Stimulated activated naive B cell treated with anti-CD40 and anti-IgM and Interleukin-4, amounts not matched to agents 10 μg/mL and 1 μg/mL and 100 μg/mL, for 72 hours (primary cell): Measurements from ENCODE around the gene ANO6.
"Not testable (repeated sequence)": the region's sequence is repeated elsewhere in the genome, so short reads cannot be mapped to it uniquely, and the experiment has no call there.

Experiments
- ATAC-seq, 2 donors: fragments of 150-1000 bp; cut with Tn5 transposase; replicated peaks; 2 replicates each; pipeline ENCODE4 v1.10.0; 2021; ENCODE audit warnings: moderate library complexity in 1 of 2
- DNase-seq: peaks from one replicate; pipeline ENCODE4 v3.0.0; 2021
- H3K27ac Mint-ChIP-seq: one replicate; pipeline ENCODE4 v1.8.0; 2022; ENCODE audit warnings: mild to moderate bottlenecking, mixed read lengths
- H3K27me3 Mint-ChIP-seq, 2 donors: one replicate each; pipeline ENCODE4 v1.8.0; 2022; ENCODE audit warnings: mixed read lengths in 2 of 2
- H3K36me3 Mint-ChIP-seq, 2 donors: one replicate each; pipeline ENCODE4 v1.8.0; 2022; ENCODE audit warnings: mixed read lengths in 2 of 2, mild to moderate bottlenecking in 1 of 2
- H3K4me1 Mint-ChIP-seq, 2 donors: one replicate each; pipeline ENCODE4 v1.8.0; 2022; ENCODE audit warnings: mixed read lengths in 2 of 2, mild to moderate bottlenecking in 1 of 2
- H3K4me3 Mint-ChIP-seq, 2 donors: one replicate each; pipeline ENCODE4 v1.8.0; 2022; ENCODE audit warnings: mild to moderate bottlenecking in 2 of 2, mixed read lengths in 2 of 2, moderate library complexity in 1 of 2
- H3K9me3 Mint-ChIP-seq, 2 donors: one replicate each; pipeline ENCODE4 v1.8.0; 2022; ENCODE audit warnings: mixed read lengths in 2 of 2, mild to moderate bottlenecking in 1 of 2

ANO6 gene

DNA sequence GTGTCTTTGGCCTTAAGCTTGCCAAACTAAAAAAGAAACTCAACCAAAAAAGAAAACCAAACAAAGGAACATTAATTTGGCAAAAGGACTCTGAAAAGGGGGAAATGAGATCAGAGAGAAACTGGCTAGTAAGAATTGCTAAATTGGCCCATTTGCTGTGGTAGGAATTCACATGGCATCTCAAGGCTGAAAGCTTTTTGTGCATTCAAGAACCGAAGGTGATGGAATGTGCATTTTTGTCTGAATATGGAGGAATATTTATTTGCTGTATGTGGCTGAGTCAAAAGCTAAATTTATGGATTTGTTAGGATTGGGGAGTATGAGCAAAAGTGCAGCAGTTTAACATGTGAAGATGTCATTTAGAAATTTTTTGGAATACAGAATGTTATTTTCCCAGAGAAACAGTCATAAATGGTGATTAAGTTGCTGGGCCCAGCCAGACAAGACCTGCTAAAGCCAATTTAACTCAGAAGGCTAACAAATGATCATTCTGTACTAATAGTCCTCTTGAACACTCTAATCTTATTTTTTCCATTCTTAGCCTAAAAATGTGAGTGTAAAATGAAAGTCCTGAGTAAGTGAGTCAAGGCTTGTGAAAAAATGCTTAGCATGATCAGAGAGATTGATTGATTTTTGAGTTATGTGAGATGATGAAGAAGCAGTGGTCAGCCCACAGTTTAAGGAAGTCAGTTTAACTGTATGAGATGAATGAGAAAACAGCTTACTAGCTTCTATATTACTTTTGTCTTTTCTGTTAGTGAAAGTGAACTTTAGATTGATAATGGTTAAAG, 94.1 kb downstream of the ANO6 start:
- DNase-seq: no peak
- ATAC-seq: no peak
- H3K9me3 Mint-ChIP-seq: peaks cover 2 to 4% of the 10 kb centered on the region in 2 donors
- H3K27me3 Mint-ChIP-seq: no peaks in the 10 kb centered on the region
- peaks cover 3 to 5% of the 10 kb centered on the region in 2 donors for H3K4me1 Mint-ChIP-seq
- H3K36me3 Mint-ChIP-seq: peaks cover 8 to 12% of the 10 kb centered on the region in 2 donors
- no peak overlapping the region for H3K4me3 Mint-ChIP-seq
- H3K27ac Mint-ChIP-seq: no peak overlapping the region

DNA sequence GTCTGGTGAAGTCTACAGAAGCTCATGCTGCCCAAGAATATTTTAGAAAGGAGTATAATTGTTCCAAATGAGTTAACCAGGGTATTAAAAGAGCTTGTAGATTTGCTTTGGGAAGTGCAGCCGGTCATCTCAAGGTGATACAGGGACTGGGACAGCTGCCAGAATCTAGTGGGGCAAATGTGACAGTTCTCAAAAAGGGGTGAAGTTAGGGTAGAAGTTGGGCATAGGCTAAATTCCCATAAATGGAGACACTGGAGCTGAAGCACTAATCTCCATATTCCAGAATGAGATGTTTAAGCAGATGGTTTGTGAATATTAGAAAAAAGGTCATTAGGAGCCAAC, 94.7 kb downstream of the ANO6 start:
- ATAC-seq (no peak), DNase-seq (no peak)
- H3K27ac Mint-ChIP-seq: no peak overlapping the region
- H3K4me1 Mint-ChIP-seq: peaks cover 3 to 5% of the 10 kb centered on the region in 2 donors
- H3K9me3 Mint-ChIP-seq: peaks cover 4 to 5% of the 10 kb centered on the region in 2 donors
- H3K4me3 Mint-ChIP-seq: no peak overlapping the region
- H3K27me3 Mint-ChIP-seq: no peaks in the 10 kb centered on the region
- peaks cover 7 to 14% of the 10 kb centered on the region in 2 donors for H3K36me3 Mint-ChIP-seq

DNA sequence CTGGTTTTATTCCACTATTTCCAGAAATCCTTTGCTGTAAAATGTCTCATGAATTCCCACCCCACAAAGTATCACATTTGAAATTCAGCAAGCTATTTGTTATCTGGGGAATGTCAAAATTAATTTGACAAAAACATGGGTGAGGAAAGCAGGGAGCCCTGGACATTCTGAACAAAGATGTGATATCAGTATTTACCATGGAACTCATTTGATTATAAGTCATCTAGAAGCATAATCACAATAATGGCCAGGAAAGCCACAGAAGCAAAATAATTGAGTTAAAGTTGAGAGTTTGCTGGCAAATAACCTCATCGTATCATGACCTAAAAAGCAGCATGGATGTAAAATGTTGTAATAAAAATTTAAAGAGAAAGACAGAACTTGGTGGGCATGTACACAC, 96.1 kb downstream of the ANO6 start:
- peaks cover 11 to 15% of the 10 kb centered on the region in 2 donors for H3K36me3 Mint-ChIP-seq
- no peak overlapping the region for H3K4me3 Mint-ChIP-seq
- no peak overlapping the region for H3K27ac Mint-ChIP-seq
- peaks cover 4 to 8% of the 10 kb centered on the region in 2 donors for H3K9me3 Mint-ChIP-seq
- ATAC-seq: no peak
- no peak for DNase-seq
- peaks cover 3 to 5% of the 10 kb centered on the region in 2 donors for H3K4me1 Mint-ChIP-seq
- H3K27me3 Mint-ChIP-seq: no peaks in the 10 kb centered on the region

DNA sequence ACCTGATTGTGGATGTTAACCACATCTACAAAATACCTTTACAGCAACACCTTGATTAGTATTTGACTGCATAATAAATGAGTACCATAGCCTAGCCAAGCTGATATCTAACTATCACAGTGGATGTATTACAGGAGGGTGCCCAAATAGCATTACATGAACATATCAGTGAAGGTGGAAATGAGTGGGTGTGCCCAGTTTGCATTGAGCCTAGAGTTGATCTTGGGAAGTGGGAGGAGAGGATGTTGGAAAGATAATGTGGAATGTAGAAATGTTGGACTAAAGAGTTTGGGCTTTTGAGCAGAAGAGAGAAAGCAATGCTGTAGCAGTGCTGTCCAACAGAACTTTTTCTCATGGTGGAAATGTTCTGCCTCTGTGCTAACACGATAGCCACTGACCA, 98.9 kb downstream of the ANO6 start:
- DNase-seq (no peak), ATAC-seq (no peak)
- peaks cover 4 to 10% of the 10 kb centered on the region in 2 donors for H3K9me3 Mint-ChIP-seq
- no peaks in the 10 kb centered on the region for H3K27me3 Mint-ChIP-seq
- H3K4me1 Mint-ChIP-seq: peaks cover 3 to 5% of the 10 kb centered on the region in 2 donors
- H3K4me3 Mint-ChIP-seq: no peak overlapping the region
- no peak overlapping the region for H3K27ac Mint-ChIP-seq
- peaks cover 11 to 19% of the 10 kb centered on the region in 2 donors for H3K36me3 Mint-ChIP-seq

DNA sequence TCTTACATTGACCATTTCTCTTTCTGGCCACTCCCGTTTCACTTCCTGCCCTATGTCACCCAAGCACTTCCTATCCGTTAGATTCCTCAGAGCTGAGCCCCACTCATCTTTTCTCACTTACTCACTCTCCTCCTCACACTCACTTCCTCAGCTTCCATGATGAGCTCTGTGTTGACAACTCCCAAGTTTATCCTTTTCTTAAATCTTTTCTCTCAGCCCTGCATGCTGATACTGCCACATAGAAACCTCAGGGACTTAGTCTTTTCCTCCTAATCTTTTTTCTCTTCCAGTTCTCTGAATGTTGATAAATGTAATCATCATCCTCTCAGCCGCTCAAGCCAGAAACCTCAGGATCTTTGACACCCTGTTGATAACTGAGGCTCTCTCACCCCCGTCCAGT, 99.6 kb downstream of the ANO6 start:
- H3K27ac Mint-ChIP-seq: no peak overlapping the region

DNA sequence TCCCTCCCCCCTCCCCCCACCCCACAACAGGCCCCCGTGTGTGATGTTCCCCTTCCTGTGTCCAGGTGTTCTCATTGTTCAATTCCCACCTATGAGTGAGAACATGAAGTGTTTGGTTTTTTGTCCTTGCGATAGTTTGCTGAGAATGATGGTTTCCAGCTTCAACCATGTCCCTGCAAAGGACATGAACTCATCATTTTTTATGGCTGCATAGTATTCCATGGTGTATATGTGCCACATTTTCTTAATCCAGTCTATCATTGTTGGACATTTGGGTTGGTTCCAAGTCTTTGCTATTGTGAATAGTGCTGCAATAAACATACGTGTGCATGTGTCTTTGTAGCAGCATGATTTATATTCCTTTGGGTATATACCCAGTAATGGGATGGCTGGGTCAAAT, 101.4 kb downstream of the ANO6 start:
- ATAC-seq, H3K27me3 Mint-ChIP-seq, H3K27ac Mint-ChIP-seq, DNase-seq, H3K4me3 Mint-ChIP-seq, H3K4me1 Mint-ChIP-seq, H3K9me3 Mint-ChIP-seq: not testable (repeated sequence)
- H3K36me3 Mint-ChIP-seq: peaks cover 11 to 23% of the 10 kb centered on the region in 2 donors

More for the DNA sequence above, 99.6 kb downstream of the ANO6 start:
- H3K4me1 Mint-ChIP-seq: peaks cover 3 to 5% of the 10 kb centered on the region in 2 donors
- H3K27me3 Mint-ChIP-seq: no peaks in the 10 kb centered on the region
- ATAC-seq: no peak
- no peak for DNase-seq
- H3K36me3 Mint-ChIP-seq: peaks cover 11 to 19% of the 10 kb centered on the region in 2 donors
- H3K9me3 Mint-ChIP-seq: peaks cover 4 to 10% of the 10 kb centered on the region in 2 donors
- H3K4me3 Mint-ChIP-seq: no peak overlapping the region

DNA sequence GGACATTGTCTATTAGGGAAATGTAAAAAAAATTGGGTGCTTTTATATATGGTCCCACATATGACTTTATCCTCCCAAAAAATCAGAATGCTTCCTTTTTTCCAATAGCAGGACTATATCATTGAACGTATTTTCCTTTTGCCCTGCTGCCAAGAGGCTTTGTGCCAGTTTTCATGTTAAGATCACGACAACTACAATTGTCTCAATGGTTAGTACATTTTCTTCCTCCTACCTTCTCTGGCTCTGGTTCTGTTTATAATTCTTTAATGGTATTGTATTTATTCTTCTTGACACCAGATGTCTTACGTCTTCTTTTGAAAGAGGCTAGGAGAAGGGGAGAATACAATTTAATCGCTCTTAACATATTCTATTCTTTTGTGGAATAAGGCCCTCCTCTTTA, 106.9 kb downstream of the ANO6 start:
- Mint-ChIP-seq H3K27ac (no peak overlapping the region), H3K36me3 (peaks cover 0 to 9% of the 10 kb centered on the region in 2 donors)

DNA sequence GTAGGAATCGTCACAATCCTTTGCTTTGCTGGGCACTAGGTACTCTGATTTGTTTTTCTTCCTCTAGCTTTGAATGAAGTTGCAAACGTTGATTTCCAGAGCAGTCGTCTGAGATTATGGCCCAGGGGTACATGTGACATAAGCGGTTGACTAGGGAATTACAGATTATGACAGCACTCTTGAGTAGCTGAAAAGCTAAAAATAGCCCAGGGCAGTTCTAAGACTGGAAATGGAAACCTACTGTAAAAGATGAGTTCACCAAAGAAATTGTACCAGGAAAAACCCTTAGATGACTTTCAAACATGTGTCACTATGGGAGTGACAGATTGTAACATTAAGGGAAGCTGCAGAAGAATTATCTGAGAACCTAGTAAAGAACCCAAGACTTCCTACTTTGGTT, 108.5 kb downstream of the ANO6 start:
- ATAC-seq (no peak), DNase-seq (no peak)
- Mint-ChIP-seq H3K36me3 (peaks cover 0 to 7% of the 10 kb centered on the region in 2 donors), H3K9me3 (no peaks in the 10 kb centered on the region), H3K27ac (no peak overlapping the region), H3K27me3 (no peaks in the 10 kb centered on the region), H3K4me3 (no peak overlapping the region), H3K4me1 (peaks cover 4 to 8% of the 10 kb centered on the region in 2 donors)

More for the DNA sequence above, 106.9 kb downstream of the ANO6 start:
- Mint-ChIP-seq H3K4me3 (no peak overlapping the region), H3K27me3 (no peaks in the 10 kb centered on the region), H3K4me1 (peaks cover 4 to 8% of the 10 kb centered on the region in 2 donors), H3K9me3 (peaks cover 0 to under 1% of the 10 kb centered on the region in 2 donors)
- DNase-seq (no peak), ATAC-seq (no peak)

DNA sequence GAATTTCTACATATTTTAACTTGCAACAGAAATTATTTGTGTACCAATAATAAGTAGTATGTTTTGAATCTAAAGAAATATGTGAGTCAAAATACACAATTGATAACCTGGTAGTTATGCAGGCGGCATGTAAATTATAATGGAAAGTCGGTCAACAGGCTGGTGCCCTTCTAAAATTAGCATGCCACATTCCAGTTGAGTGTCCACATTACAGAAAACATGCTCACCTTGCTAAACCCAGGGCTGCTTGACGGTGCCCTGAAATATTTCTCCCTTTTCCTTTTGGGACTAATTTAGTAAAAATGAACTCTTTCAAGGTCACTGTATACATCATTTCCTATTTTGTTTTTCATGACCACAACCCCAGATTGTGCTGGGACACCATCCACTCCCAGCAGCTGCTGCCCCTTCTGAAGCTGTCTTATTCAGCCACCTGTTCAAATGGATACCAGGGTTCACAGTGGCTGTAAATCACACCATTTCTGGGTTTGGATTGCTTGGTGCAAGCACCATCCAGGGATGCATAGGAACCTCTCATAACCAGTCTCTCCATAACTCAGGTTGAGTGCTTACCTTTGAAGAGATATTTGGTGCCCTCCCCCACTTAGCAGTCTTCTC, 110.6 kb downstream of the ANO6 start:
- Mint-ChIP-seq H3K4me3 (no peak overlapping the region), H3K27ac (no peak overlapping the region), H3K9me3 (no peaks in the 10 kb centered on the region), H3K36me3 (peaks cover 0 to 7% of the 10 kb centered on the region in 2 donors), H3K27me3 (no peaks in the 10 kb centered on the region), H3K4me1 (peaks cover 4 to 8% of the 10 kb centered on the region in 2 donors)
- ATAC-seq (no peak), DNase-seq (no peak)

DNA sequence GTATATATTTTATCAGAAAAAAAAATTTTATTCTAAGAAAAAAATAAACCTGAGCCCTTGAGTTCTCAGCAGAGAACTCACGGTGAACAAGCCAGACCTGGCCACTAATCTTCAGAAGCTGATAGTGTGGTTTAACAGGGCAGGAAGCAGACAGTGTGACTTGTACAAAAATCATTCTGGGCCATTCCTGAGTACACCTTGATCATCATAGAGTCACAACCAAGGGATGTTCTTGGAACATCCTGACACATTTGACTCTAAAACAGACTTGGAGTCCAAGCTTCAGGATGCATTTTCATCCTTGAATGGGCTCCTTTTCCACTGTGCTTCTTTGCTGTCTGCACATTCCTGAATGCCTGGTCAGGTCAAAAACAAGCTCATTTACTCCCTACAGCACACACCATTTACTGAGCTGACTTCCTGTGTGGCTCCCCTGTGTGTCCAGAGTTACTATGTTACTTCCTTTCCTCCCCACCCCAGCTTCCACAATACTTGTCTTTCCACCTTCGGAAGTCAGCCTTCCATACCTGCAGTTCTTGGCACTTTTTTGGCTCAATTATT, 112.0 kb downstream of the ANO6 start:
- Mint-ChIP-seq H3K27me3 (no peaks in the 10 kb centered on the region), H3K4me3 (no peak overlapping the region), H3K9me3 (no peaks in the 10 kb centered on the region), H3K4me1 (peaks cover 4 to 8% of the 10 kb centered on the region in 2 donors), H3K27ac (no peak overlapping the region), H3K36me3 (peaks cover 6 to 10% of the 10 kb centered on the region in 2 donors)
- ATAC-seq (no peak), DNase-seq (no peak)

DNA sequence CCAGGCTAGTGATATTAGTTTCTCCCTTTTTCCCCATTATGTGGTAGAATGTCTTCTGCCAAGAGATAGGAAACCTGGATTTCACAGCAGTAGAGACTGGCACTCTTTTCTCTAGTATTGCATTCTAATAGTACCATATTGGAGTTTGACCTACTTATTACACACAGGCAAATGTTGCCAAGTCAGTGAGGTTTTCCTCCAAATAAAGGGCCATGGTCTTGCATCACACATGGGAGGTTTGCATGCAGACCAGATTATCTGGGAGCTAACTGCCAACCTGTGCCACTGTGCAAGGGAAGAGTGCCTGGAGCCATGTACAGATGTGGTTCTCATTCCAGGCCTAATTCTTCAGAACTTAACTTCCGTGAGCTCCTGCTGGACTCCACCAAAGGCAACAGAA, 113.3 kb downstream of the ANO6 start:
- Mint-ChIP-seq H3K4me1 (peaks cover 3 to 7% of the 10 kb centered on the region in 2 donors), H3K4me3 (no peak overlapping the region), H3K27me3 (no peaks in the 10 kb centered on the region), H3K27ac (no peak overlapping the region), H3K36me3 (peaks cover 6 to 10% of the 10 kb centered on the region in 2 donors), H3K9me3 (no peaks in the 10 kb centered on the region)
- DNase-seq: no peak
- no peak for ATAC-seq

DNA sequence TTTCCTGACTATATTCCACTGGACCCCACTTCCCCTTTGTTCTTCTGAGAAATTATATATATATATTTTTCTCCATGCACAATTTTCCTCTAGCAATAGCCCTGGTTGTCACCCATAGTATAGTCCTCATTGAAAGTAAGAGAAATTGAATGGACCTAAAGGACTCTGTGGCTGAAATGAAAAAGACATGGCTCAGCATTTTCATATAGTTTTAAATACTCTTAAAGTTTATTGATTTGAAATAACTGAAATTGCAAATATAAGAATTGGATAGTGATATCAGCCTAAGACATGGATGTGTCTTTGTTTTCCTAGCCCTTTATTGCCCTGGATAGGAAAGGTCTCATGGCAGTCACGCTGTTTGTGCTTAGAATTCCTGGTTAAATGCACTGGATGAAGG, 113.8 kb downstream of the ANO6 start:
- no peak overlapping the region for H3K27ac Mint-ChIP-seq
- peaks cover 10 to 15% of the 10 kb centered on the region in 2 donors for H3K36me3 Mint-ChIP-seq
- DNase-seq (no peak), ATAC-seq (no peak)
- peaks cover 2% of the 10 kb centered on the region in 2 donors for H3K4me1 Mint-ChIP-seq
- no peaks in the 10 kb centered on the region for H3K9me3 Mint-ChIP-seq
- no peak overlapping the region for H3K4me3 Mint-ChIP-seq
- H3K27me3 Mint-ChIP-seq: no peaks in the 10 kb centered on the region

DNA sequence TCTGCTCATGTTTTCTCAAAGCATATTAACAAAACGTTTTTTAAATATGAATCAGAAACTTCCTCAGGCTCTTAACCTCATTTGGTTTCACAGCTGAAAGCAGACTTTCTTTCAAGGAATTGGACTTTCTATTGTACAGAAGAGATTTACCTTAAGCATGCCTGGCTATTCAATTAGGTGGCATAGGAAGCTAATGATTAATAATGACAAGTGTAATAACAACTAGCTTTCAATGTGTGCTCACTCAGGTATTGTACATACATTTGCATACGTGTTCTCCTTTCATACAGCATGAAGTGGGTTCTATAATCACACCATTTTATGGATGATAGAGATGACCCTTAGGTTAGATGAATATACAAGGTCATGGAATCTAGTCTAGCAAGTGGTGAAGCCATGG, 115.7 kb downstream of the ANO6 start:
- H3K36me3 Mint-ChIP-seq: peaks cover 10 to 17% of the 10 kb centered on the region in 2 donors
- no peak overlapping the region for H3K27ac Mint-ChIP-seq
- H3K4me3 Mint-ChIP-seq: no peak overlapping the region
- no peaks in the 10 kb centered on the region for H3K27me3 Mint-ChIP-seq
- no peak for DNase-seq
- H3K9me3 Mint-ChIP-seq: no peaks in the 10 kb centered on the region
- H3K4me1 Mint-ChIP-seq: no peaks in the 10 kb centered on the region
- ATAC-seq: no peak

DNA sequence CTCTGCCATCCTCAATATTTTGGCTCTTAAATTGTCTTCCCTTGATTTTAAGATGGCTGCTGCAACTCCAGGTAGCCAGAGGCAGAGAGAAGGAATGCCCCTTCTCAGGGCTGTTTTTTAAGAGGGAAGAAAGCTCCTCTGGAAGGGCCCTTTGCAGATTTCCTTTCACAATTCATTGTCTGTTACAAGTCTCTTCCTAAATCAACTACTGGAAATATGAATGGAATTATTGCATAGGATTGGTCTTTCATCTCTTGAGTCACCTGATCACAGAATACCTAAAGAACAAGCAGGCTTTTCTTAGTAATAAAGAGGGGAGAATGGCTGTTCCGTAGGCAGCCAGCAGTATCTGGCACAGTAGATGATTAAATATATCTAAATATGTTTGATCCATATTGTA, 118.5 kb downstream of the ANO6 start:
- ATAC-seq: no peak
- Mint-ChIP-seq H3K4me3 (no peak overlapping the region), H3K27ac (no peak overlapping the region), H3K4me1 (no peaks in the 10 kb centered on the region), H3K9me3 (no peaks in the 10 kb centered on the region), H3K36me3 (peaks cover 10 to 20% of the 10 kb centered on the region in 2 donors), H3K27me3 (no peaks in the 10 kb centered on the region)
- no peak for DNase-seq

DNA sequence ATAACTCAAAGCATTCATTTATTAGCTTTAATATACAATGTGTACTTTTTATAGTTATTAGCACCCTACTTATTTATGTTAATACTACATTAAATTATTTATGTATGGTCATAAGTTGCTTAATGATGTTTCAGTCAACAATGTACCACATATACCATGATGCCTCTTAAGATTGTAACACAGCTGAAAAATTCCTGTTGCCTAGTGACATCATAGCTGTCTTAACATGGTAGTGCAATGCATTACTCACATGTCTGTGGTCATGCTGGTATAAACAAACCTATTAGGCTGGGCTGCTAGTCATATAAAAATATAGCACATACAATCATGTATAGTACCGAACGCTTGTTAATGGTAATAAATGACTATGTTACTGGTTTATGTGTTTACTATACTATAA, 120.4 kb downstream of the ANO6 start:
- Mint-ChIP-seq H3K4me1 (no peaks in the 10 kb centered on the region), H3K27me3 (no peaks in the 10 kb centered on the region), H3K9me3 (no peaks in the 10 kb centered on the region), H3K4me3 (no peak overlapping the region), H3K27ac (no peak overlapping the region), H3K36me3 (peaks cover 10 to 20% of the 10 kb centered on the region in 2 donors)
- no peak for DNase-seq
- ATAC-seq: no peak
